A549 (cell line): ENCODE data around the gene LRRC41. TPM values are rescaled to one million over a fixed set of nuclear protein-coding genes. Genes with fewer than 3 reads are reported as not detected.

Experiments used
- ATAC-seq, 2 experiments: fragments of 200-7000 bp in 1 of 2; fragments of >200 bp in 1 of 2; cut with Nextera tagmentation in 1 of 2; cut with Tn5 transposase in 1 of 2; 3 replicates each; pipeline versions ENCODE4 v1.8.0 to v1.9.1; 2018 to 2020; ENCODE audit warnings: mild to moderate bottlenecking in 1 of 2, moderate library complexity in 1 of 2
- CTCF ChIA-PET: fragments of 300-600 bp; sonication (Branson Sonifier 250); formaldehyde crosslinking; extraction: SDS; loops from one replicate; lab custom pipeline; 2021; ENCODE audit warnings: antibody characterized with exemption, inconsistent platforms; lab: Yijun Ruan, JAX
- POLR2A ChIA-PET: fragments of 350-600 bp; formaldehyde crosslinking; extraction: SDS; loops from one replicate; lab custom pipeline; 2021; ENCODE audit warnings: antibody characterized with exemption, inconsistent platforms; lab: Yijun Ruan, JAX
- DNase-seq, 2 experiments: peaks; one replicate each; pipeline versions ENCODE4 v3.0.0 to v3.0.0-alpha.2; 2011 to 2016; ENCODE audit warnings: low read depth in 1 of 2, low spot score in 1 of 2
- FAIRE-seq: peaks from 2 replicates; lab custom pipeline; 2011; peaks lifted over from hg19 to GRCh38; lab: Jason Lieb, UNC
- H3K27ac ChIP-seq, 2 experiments: fragments of >200 bp; sonication (Bioruptor Twin); formaldehyde crosslinking; 3 replicates each; pipeline ENCODE4 v1.5.1; 2016 to 2017
- H3K4me1 ChIP-seq: fragments of >200 bp; sonication (Bioruptor Twin); formaldehyde crosslinking; 3 replicates; pipeline ENCODE4 v1.6.1; 2016
- H3K4me2 ChIP-seq: fragments of >200 bp; sonication (Bioruptor Twin); formaldehyde crosslinking; 3 replicates; pipeline ENCODE4 v1.6.1; 2016
- H3K4me3 ChIP-seq: fragments of >200 bp; sonication (Bioruptor Twin); formaldehyde crosslinking; 3 replicates; pipeline ENCODE4 v1.5.1; 2016
- H3K9me3 ChIP-seq: fragments of >200 bp; sonication (Bioruptor Twin); formaldehyde crosslinking; 3 replicates; pipeline ENCODE4 v1.6.1; 2016
- EP300 ChIP-seq, 2 experiments: fragments of >200 bp; sonication (Bioruptor Twin); formaldehyde crosslinking; IDR thresholded peaks; 2 replicates in 1 of 2; 3 replicates in 1 of 2; pipeline ENCODE4 v1.6.1; 2016 to 2017
- ESRRA ChIP-seq: fragments of 150-350 bp; IDR thresholded peaks from 2 replicates; pipeline ENCODE4 v1.6.1; 2014; ENCODE audit warnings: mild to moderate bottlenecking, low read length, borderline replicate concordance
- FOXS1 ChIP-seq: fragments of 250-450 bp; sonication (Bioruptor Pico); IDR thresholded peaks from 2 replicates; pipeline ENCODE4 v1.5.0; 2020; ENCODE audit warnings: mild to moderate bottlenecking, moderate library complexity
- HOXA7 ChIP-seq: fragments of 250-450 bp; sonication (Bioruptor Pico); IDR thresholded peaks from 2 replicates; pipeline ENCODE4 v1.5.0; 2020; ENCODE audit warnings: mild to moderate bottlenecking, moderate library complexity
- JUN ChIP-seq, 2 experiments: fragments of >200 bp; sonication (Bioruptor Twin); formaldehyde crosslinking; IDR thresholded peaks; 2 replicates in 1 of 2; 3 replicates in 1 of 2; pipeline ENCODE4 v1.6.1; 2016 to 2017
- KDM1A ChIP-seq: fragments of 200-600 bp; sonication (generic); IDR thresholded peaks from 2 replicates; pipeline ENCODE4 v1.6.1; 2016; ENCODE audit warnings: low read depth, mild to moderate bottlenecking
- NFE2L2 ChIP-seq: fragments of 150-350 bp; conservative IDR thresholded peaks from 2 replicates; pipeline ENCODE4 v1.6.1; 2014; ENCODE audit warnings: low read length
- PHF8 ChIP-seq: fragments of 200-600 bp; sonication (generic); IDR thresholded peaks from 2 replicates; pipeline ENCODE4 v1.6.1; 2016; ENCODE audit warnings: low read depth, mild to moderate bottlenecking, antibody characterized with exemption, moderate library complexity, borderline replicate concordance
- POLR2A ChIP-seq: IDR thresholded peaks from 2 replicates; pipeline ENCODE4 v1.6.1; 2012; ENCODE audit warnings: mild to moderate bottlenecking, low read length
- RCOR1 ChIP-seq: fragments of 150-350 bp; IDR thresholded peaks from 2 replicates; pipeline ENCODE4 v1.6.1; 2014; ENCODE audit warnings: antibody characterized with exemption, low read length, low read depth
- RNF2 ChIP-seq: fragments of 200-600 bp; sonication (generic); IDR thresholded peaks from 2 replicates; pipeline ENCODE4 v1.6.1; 2016; ENCODE audit warnings: low read depth, mild to moderate bottlenecking, antibody characterized with exemption, moderate library complexity, borderline replicate concordance
- SREBF2 ChIP-seq: fragments of 450-650 bp; IDR thresholded peaks from 2 replicates; pipeline ENCODE4 v1.6.1; 2014; ENCODE audit warnings: mild to moderate bottlenecking, moderate library complexity
- ZC3H11A ChIP-seq: fragments of 450-650 bp; IDR thresholded peaks from 2 replicates; pipeline ENCODE4 v1.6.1; 2014; ENCODE audit warnings: antibody characterized with exemption, mild to moderate bottlenecking
- WGBS: methylation state at CpG from one replicate; pipeline ENCODE4 v1.1.6; 2017; ENCODE audit errors: missing lambda C conversion rate; 5-methylcytosine and 5-hydroxymethylcytosine counted together
- polyA plus RNA-seq, 4 experiments: library from polyadenylated mRNA; depleted of rRNA in 3 of 4; stranded (reverse); fragments of >200 nt; fragmentation: RNase III in 1 of 4; extraction: RNeasy Plus Mini Kit Qiagen cat#74134 plus additional on column Dnase treatment in 1 of 4; gene quantifications; 2 replicates in 3 of 4; 3 replicates in 1 of 4; pipeline ENCODE4 v1.2.3, GENCODE V29; 2011 to 2017
- TF ChIP-seq, protein P1 (sequence below): fragments of >200 bp; sonication (Bioruptor Twin); formaldehyde crosslinking; IDR thresholded peaks from 3 replicates; pipeline ENCODE4 v1.5.1; 2016
- TF ChIP-seq, protein P2 (sequence below): fragments of 250-450 bp; sonication (Bioruptor Pico); IDR thresholded peaks from 2 replicates; pipeline ENCODE4 v1.5.0; 2021; ENCODE audit warnings: mild to moderate bottlenecking, moderate library complexity, borderline replicate concordance
- TF ChIP-seq, protein P3 (sequence below): fragments of 250-450 bp; sonication (Bioruptor Pico); IDR thresholded peaks from 2 replicates; pipeline ENCODE4 v1.5.0; 2020; ENCODE audit warnings: low read depth, mild to moderate bottlenecking, moderate library complexity
- TF ChIP-seq, protein P4 (sequence below): IDR thresholded peaks from 2 replicates; pipeline ENCODE4 v1.6.1; 2012; ENCODE audit warnings: low read depth, borderline replicate concordance

LRRC41 gene
- polyA plus RNA-seq, 2 of the 4 experiments (the other 2 are of a cell fraction), result 28.6 to 33.4 TPM

DNA sequence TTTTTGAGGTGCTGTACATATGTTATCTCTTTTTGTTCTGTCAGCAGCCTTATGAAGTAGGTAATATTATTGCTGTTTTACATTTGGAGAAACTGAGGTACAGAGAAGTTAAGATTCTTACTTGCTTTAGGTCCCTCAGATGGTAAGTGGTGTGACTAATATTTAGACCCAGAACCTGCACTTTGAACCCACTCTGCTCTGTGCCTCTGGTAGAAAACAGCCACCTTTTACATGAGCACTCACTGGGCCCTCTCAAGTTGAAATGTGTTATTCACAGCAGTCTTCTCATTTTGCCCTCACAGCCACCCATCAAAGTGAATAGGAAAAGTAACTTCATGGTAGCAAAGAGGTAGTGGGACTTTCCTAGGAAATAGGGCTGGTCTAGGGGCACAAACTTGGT lies 41.9 kb upstream of the LRRC41 start:
- ATAC-seq, result no peak
- POLR2A ChIA-PET, result no interaction called here
- DNase-seq, result no peak
- no peak overlapping the region for H3K4me2 ChIP-seq
- H3K4me3 ChIP-seq, result no peak overlapping the region
- peaks cover 9% of the 10 kb centered on the region for H3K4me1 ChIP-seq
- no peak for TF ChIP-seq EP300 (IDR thresholded peaks at IDR 0.05)
- no peak for TF ChIP-seq FOXS1 (CRISPR knock-in tag)
- no peak for TF ChIP-seq ZC3H11A
- no peaks in the 10 kb centered on the region for H3K9me3 ChIP-seq
- CTCF ChIA-PET, result interaction anchor here (0.8 to 4.2 kb wide), 2 partner anchors 12 to 40 kb away, joined by 3 to 31 read pairs; no protein-coding TSS in a partner anchor
- H3K27ac ChIP-seq, result no peak overlapping the region
- no peak for FAIRE-seq

DNA sequence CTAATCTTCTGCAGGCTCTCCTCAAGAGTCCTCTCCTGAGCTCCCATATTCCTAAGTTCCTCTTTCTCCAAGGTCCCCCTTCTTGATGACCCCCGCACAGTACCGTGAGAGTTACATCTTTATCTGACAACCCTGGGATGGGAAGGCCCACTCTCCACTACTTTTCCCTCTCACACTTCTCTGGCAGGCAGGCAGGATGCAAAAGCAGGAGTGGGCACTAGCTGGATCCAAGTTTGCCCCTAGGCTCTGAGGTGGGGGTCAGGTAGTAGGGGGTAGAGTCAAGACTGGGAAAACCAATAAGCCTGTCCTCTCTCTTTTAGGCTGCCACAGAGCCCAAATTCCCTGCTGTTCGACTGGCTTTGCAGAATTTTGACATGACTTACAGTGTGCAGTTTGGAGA lies 41.1 kb upstream of the LRRC41 start:
- CTCF ChIA-PET, result interaction anchor here (0.6 kb wide), 1 partner anchor 58 kb away, joined by 3 read pairs; no protein-coding TSS in a partner anchor

DNA sequence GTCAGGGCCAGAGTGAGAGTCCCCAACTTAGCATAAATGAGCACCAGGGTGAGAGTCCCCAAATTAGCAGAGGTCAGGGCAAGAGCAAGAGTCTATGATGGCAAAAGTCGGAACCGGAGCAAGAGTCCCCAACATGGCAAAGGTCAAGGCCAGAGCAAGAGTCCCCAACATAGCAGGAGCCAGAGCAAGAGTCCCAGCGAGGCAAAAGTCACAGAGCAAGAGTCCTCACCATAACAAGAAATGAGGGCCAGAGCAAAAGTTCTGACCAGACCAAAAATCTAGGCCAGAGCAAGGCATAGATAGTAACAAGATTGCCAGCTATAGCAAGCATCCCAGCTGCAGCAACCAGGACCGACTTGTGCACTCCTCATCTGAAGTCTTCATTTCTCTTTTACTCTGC lies 40.3 kb upstream of the LRRC41 start:
- ChIA-PET POLR2A (no interaction called here), CTCF (interaction anchor here (0.6 kb wide), 1 partner anchor 58 kb away, joined by 3 read pairs; no protein-coding TSS in a partner anchor)
- TF ChIP-seq, protein P1, sequence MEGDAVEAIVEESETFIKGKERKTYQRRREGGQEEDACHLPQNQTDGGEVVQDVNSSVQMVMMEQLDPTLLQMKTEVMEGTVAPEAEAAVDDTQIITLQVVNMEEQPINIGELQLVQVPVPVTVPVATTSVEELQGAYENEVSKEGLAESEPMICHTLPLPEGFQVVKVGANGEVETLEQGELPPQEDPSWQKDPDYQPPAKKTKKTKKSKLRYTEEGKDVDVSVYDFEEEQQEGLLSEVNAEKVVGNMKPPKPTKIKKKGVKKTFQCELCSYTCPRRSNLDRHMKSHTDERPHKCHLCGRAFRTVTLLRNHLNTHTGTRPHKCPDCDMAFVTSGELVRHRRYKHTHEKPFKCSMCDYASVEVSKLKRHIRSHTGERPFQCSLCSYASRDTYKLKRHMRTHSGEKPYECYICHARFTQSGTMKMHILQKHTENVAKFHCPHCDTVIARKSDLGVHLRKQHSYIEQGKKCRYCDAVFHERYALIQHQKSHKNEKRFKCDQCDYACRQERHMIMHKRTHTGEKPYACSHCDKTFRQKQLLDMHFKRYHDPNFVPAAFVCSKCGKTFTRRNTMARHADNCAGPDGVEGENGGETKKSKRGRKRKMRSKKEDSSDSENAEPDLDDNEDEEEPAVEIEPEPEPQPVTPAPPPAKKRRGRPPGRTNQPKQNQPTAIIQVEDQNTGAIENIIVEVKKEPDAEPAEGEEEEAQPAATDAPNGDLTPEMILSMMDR, result no peak
- TF ChIP-seq, all 56 proteins: peak for 0
- no peak for ATAC-seq
- no peak for FAIRE-seq
- 90% methylated on average over 4 of the region's 4 CpGs for WGBS
- no peak overlapping the region for H3K4me3 ChIP-seq
- peaks cover 16% of the 10 kb centered on the region for H3K4me1 ChIP-seq
- DNase-seq, result no peak
- no peak overlapping the region for H3K4me2 ChIP-seq
- no peak overlapping the region for H3K27ac ChIP-seq
- H3K9me3 ChIP-seq, result no peaks in the 10 kb centered on the region

More for the DNA sequence above, 41.1 kb upstream of the LRRC41 start:
- no peak for ATAC-seq
- Histone ChIP-seq H3K4me1 (peaks cover 9% of the 10 kb centered on the region), H3K4me3 (no peak overlapping the region), H3K4me2 (no peak overlapping the region), H3K27ac (no peak overlapping the region), H3K9me3 (no peaks in the 10 kb centered on the region)
- POLR2A ChIA-PET, result no interaction called here
- WGBS, result 94% methylated on average over 3 of the region's 3 CpGs
- FAIRE-seq, result no peak
- no peak for TF ChIP-seq HOXA7
- no peak for TF ChIP-seq JUN (IDR thresholded peaks at IDR 0.05)
- TF ChIP-seq PHF8, result no peak
- no peak for TF ChIP-seq RCOR1
- DNase-seq, result no peak

DNA sequence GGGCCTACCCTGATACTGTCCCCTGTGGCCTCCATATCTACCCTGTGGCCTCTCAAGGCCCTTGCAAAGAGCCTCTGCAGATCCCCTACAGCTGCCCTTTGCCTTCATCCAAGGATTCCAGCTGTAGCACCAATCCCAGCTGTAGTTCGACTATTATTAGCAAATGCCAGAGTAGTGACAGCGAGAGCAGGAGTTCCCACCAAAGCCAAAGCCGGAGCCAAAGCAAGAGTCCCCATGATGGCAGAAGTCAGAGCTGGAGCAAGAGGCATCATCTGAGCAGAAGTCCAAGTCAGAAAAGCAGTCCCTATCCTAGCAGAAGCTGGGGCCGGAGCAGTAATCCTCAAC lies 39.9 kb upstream of the LRRC41 start:
- no peaks in the 10 kb centered on the region for H3K9me3 ChIP-seq
- FAIRE-seq (no peak), ATAC-seq (no peak), DNase-seq (no peak)
- ChIA-PET CTCF (no interaction called here), POLR2A (no interaction called here)
- no peak for TF ChIP-seq KDM1A
- no peak for TF ChIP-seq NFE2L2
- TF ChIP-seq RCOR1, result no peak
- no peak for TF ChIP-seq POLR2A
- TF ChIP-seq RNF2, result no peak
- TF ChIP-seq ESRRA, result no peak
- no peak for TF ChIP-seq SREBF2
- TF ChIP-seq, protein P2, sequence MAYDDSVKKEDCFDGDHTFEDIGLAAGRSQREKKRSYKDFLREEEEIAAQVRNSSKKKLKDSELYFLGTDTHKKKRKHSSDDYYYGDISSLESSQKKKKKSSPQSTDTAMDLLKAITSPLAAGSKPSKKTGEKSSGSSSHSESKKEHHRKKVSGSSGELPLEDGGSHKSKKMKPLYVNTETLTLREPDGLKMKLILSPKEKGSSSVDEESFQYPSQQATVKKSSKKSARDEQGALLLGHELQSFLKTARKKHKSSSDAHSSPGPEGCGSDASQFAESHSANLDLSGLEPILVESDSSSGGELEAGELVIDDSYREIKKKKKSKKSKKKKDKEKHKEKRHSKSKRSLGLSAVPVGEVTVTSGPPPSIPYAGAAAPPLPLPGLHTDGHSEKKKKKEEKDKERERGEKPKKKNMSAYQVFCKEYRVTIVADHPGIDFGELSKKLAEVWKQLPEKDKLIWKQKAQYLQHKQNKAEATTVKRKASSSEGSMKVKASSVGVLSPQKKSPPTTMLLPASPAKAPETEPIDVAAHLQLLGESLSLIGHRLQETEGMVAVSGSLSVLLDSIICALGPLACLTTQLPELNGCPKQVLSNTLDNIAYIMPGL (CRISPR knock-in tag), result no peak
- TF ChIP-seq, protein P3, sequence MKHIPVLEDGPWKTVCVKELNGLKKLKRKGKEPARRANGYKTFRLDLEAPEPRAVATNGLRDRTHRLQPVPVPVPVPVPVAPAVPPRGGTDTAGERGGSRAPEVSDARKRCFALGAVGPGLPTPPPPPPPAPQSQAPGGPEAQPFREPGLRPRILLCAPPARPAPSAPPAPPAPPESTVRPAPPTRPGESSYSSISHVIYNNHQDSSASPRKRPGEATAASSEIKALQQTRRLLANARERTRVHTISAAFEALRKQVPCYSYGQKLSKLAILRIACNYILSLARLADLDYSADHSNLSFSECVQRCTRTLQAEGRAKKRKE (CRISPR knock-in tag), result no peak
- TF ChIP-seq, protein P4, sequence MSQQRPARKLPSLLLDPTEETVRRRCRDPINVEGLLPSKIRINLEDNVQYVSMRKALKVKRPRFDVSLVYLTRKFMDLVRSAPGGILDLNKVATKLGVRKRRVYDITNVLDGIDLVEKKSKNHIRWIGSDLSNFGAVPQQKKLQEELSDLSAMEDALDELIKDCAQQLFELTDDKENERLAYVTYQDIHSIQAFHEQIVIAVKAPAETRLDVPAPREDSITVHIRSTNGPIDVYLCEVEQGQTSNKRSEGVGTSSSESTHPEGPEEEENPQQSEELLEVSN, result no peak
- H3K4me2 ChIP-seq, result no peak overlapping the region
- H3K4me3 ChIP-seq, result no peak overlapping the region
- peaks cover 18% of the 10 kb centered on the region for H3K4me1 ChIP-seq
- WGBS, result 100% methylated on average over 4 of the region's 4 CpGs
- no peak overlapping the region for H3K27ac ChIP-seq
